Activated CD8-positive, alpha-beta T cell treated with anti-CD3 and anti-CD28 coated beads, Interleukin-2, amount 10 ng/mL, durations not matched to agents 7 days and 5 days (primary cell): Measurements from ENCODE around the gene HSD17B8. TPM values are rescaled to one million over a fixed set of nuclear protein-coding genes. Genes with fewer than 3 reads are reported as not detected.
A peak's percentile ranks its signal among the peaks of the same experiment; 100 is the strongest.

Experiments
- ATAC-seq: fragments of 150-1000 bp; cut with Tn5 transposase; one replicate; pipeline ENCODE4 v1.10.0; 2021; ENCODE audit warnings: moderate library complexity
- CTCF ChIA-PET: fragments of 350-600 bp; sonication (Branson Sonifier 250); formaldehyde crosslinking; loops from one replicate; lab custom pipeline; 2021; ENCODE audit warnings: antibody characterized with exemption; lab: Charles Lee
- POLR2A ChIA-PET: fragments of 350-600 bp; sonication (Branson Sonifier 250); formaldehyde crosslinking; loops from one replicate; lab custom pipeline; 2021; ENCODE audit warnings: antibody characterized with exemption; lab: Charles Lee
- DNase-seq: peaks from one replicate; pipeline ENCODE4 v3.0.0-alpha.2; 2020
- H3K27ac Mint-ChIP-seq: one replicate; pipeline ENCODE4 v1.8.0; 2021; ENCODE audit warnings: mild to moderate bottlenecking, mixed read lengths
- H3K27me3 Mint-ChIP-seq: one replicate; pipeline ENCODE4 v1.8.0; 2021; ENCODE audit warnings: low read depth, mixed read lengths
- H3K36me3 Mint-ChIP-seq: one replicate; pipeline ENCODE4 v1.8.0; 2021; ENCODE audit warnings: low read depth, mixed read lengths
- H3K4me1 Mint-ChIP-seq: one replicate; pipeline ENCODE4 v1.8.0; 2021; ENCODE audit warnings: low read depth, mixed read lengths
- H3K4me3 Mint-ChIP-seq: one replicate; pipeline ENCODE4 v1.8.0; 2021; ENCODE audit warnings: mild to moderate bottlenecking, mixed read lengths
- H3K9me3 Mint-ChIP-seq: one replicate; pipeline ENCODE4 v1.8.0; 2022; ENCODE audit warnings: mixed read lengths; ENCODE audit not compliant: insufficient read depth
- total RNA-seq, 2 experiments: library from RNA; stranded (reverse); gene quantifications; one replicate each; pipeline ENCODE4 v1.2.3, GENCODE V29; 2021

HSD17B8 gene
- total RNA-seq, 2 experiments from 2014 or later = 13.9 to 14.1 TPM

GRCh38 chr6:33236328-33236727 lies 31.9 kb downstream of the HSD17B8 start:
- H3K27me3 Mint-ChIP-seq = peaks cover 22% of the 10 kb centered on the region
- ATAC-seq (no peak), DNase-seq (no peak)
- H3K9me3 Mint-ChIP-seq = no peaks in the 10 kb centered on the region
- no peak overlapping the region for H3K4me3 Mint-ChIP-seq
- ChIA-PET CTCF (interaction anchor here (1.1 to 3.9 kb wide), 4 partner anchors 12 to 113 kb away, joined by 3 to 20 read pairs (median 4); no protein-coding TSS in a partner anchor), POLR2A (no interaction called here)
- H3K4me1 Mint-ChIP-seq = peaks cover 3% of the 10 kb centered on the region
- H3K36me3 Mint-ChIP-seq = no peaks in the 10 kb centered on the region
- no peak overlapping the region for H3K27ac Mint-ChIP-seq

DNA sequence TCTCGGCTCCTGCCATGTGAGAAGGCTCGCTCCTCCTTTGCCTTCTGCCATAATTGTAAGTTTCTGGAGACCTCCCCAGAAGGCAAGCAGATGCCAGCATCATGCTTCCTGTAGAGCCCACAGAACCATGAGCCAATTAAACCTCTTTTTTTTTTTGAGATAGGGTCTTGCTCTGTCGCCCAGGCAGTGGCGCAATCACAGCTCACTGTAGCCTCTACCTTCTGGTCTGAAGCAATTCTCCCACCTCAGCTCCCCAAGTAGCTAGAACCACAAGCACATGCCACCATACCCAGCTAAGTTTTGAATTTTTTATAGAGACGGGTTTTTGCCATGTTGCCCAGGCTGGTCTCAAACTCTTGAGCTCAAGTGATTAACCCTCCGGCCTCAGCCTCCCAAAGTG lies 32.4 kb downstream of the HSD17B8 start:
- no peaks in the 10 kb centered on the region for H3K36me3 Mint-ChIP-seq
- POLR2A ChIA-PET = no interaction called here
- peaks cover 19% of the 10 kb centered on the region for H3K27me3 Mint-ChIP-seq
- H3K27ac Mint-ChIP-seq = no peak overlapping the region
- no peaks in the 10 kb centered on the region for H3K9me3 Mint-ChIP-seq
- H3K4me1 Mint-ChIP-seq = peaks cover 5% of the 10 kb centered on the region
- H3K4me3 Mint-ChIP-seq = no peak overlapping the region
- CTCF ChIA-PET = interaction anchor here (1.1 to 3.9 kb wide), 3 partner anchors 12 to 113 kb away, joined by 3 to 20 read pairs (median 3); no protein-coding TSS in a partner anchor
- ATAC-seq (no peak), DNase-seq (no peak)

DNA sequence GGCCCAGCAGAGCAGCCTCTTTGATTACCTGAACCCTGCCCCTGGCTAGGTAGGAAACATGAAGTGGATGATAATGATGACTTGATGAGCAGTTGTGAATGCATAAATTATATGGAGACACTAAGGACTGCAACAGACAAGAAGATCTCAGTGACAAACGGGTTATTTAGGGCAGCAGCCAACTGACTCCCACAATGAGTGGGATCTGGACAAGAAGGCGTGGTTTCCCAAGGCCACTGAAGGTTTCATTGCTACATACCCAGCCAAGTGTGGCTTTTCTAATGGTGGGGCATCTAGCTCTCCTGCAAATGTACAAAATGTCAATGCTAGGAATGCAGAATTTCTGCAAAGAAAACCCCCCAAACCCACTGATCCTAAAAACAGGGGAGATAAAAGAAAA lies 33.3 kb downstream of the HSD17B8 start:
- CTCF ChIA-PET = interaction anchor here (1.2 to 3.8 kb wide), 3 partner anchors 11 to 88 kb away, joined by 3 to 17 read pairs (median 3); no protein-coding TSS in a partner anchor
- Mint-ChIP-seq H3K4me3 (no peak overlapping the region), H3K36me3 (no peaks in the 10 kb centered on the region), H3K27me3 (peaks cover 16% of the 10 kb centered on the region), H3K27ac (no peak overlapping the region), H3K9me3 (no peaks in the 10 kb centered on the region), H3K4me1 (peaks cover 10% of the 10 kb centered on the region)
- DNase-seq (no peak), ATAC-seq (no peak)
- POLR2A ChIA-PET = interaction anchor here (0.6 kb wide), 1 partner anchor 160 kb away, joined by 3 read pairs; no protein-coding TSS in a partner anchor

GRCh38 chr6:33241968-33242367 lies 37.5 kb downstream of the HSD17B8 start:
- peaks cover 12% of the 10 kb centered on the region for H3K4me1 Mint-ChIP-seq
- peaks cover 7% of the 10 kb centered on the region for H3K27me3 Mint-ChIP-seq
- no peak overlapping the region for H3K27ac Mint-ChIP-seq
- no peak for DNase-seq
- no peaks in the 10 kb centered on the region for H3K36me3 Mint-ChIP-seq
- H3K4me3 Mint-ChIP-seq = peak overlapping the region; percentile 41
- no peaks in the 10 kb centered on the region for H3K9me3 Mint-ChIP-seq
- ChIA-PET CTCF (no interaction called here), POLR2A (no interaction called here)
- ATAC-seq = peak; percentile 73

GRCh38 chr6:33243476-33243875 lies 39.0 kb downstream of the HSD17B8 start:
- DNase-seq = no peak
- H3K27me3 Mint-ChIP-seq = peaks cover 7% of the 10 kb centered on the region
- no peak overlapping the region for H3K4me3 Mint-ChIP-seq
- peaks cover 17% of the 10 kb centered on the region for H3K4me1 Mint-ChIP-seq
- H3K36me3 Mint-ChIP-seq = no peaks in the 10 kb centered on the region
- ATAC-seq = no peak
- CTCF ChIA-PET = no interaction called here
- H3K27ac Mint-ChIP-seq = no peak overlapping the region
- POLR2A ChIA-PET = no interaction called here
- no peaks in the 10 kb centered on the region for H3K9me3 Mint-ChIP-seq

- Mint-ChIP-seq H3K4me1 (peaks cover 39% of the 10 kb centered on the region), H3K27ac (peak overlapping the region; percentile 92), H3K27me3 (peaks cover 7% of the 10 kb centered on the region), H3K9me3 (no peaks in the 10 kb centered on the region), H3K4me3 (peak overlapping the region; percentile 88), H3K36me3 (peaks cover 28% of the 10 kb centered on the region)
- ATAC-seq = peak; percentile 44
- POLR2A ChIA-PET = interaction anchor here (0.9 to 2.7 kb wide), 14 partner anchors 10 to 519 kb away, joined by 3 to 30 read pairs (median 6); partner anchors contain the start of genes B3GALT4, HLA-DPB1, HSD17B8 and RING1
- CTCF ChIA-PET = interaction anchor here (0.6 to 6.4 kb wide), 47 partner anchors 9 to 380 kb away, joined by 3 to 135 read pairs (median 6); partner anchors contain the start of genes CUTA, HLA-DPA1, HSD17B8 and RING1
- peak; percentile 95 for DNase-seq
These were observed 43.7 kb downstream of the HSD17B8 start for GRCh38 chr6:33247977-33248642.

- H3K27ac Mint-ChIP-seq = peak overlapping the region; percentile 92
- peaks cover 4% of the 10 kb centered on the region for H3K27me3 Mint-ChIP-seq
- peak overlapping the region; percentile 88 for H3K4me3 Mint-ChIP-seq
- no peaks in the 10 kb centered on the region for H3K9me3 Mint-ChIP-seq
- DNase-seq (no peak), ATAC-seq (peak; percentile 18)
- H3K4me1 Mint-ChIP-seq = peaks cover 37% of the 10 kb centered on the region
- ChIA-PET POLR2A (interaction anchor here (0.9 to 2.7 kb wide), 14 partner anchors 9 to 518 kb away, joined by 3 to 30 read pairs (median 6); partner anchors contain the start of genes B3GALT4, HLA-DPB1, HSD17B8 and RING1), CTCF (interaction anchor here (0.8 to 6.4 kb wide), 48 partner anchors 10 to 380 kb away, joined by 3 to 135 read pairs (median 6); partner anchors contain the start of genes B3GALT4, CUTA, HLA-DPA1 and HSD17B8)
- peaks cover 28% of the 10 kb centered on the region for H3K36me3 Mint-ChIP-seq
These were observed 44.1 kb downstream of the HSD17B8 start for GRCh38 chr6:33248643-33248931.

- peak; percentile 98 for DNase-seq
- ChIA-PET POLR2A (interaction anchor here (0.6 to 2.7 kb wide), 25 partner anchors 9 to 518 kb away, joined by 3 to 30 read pairs (median 4); partner anchors contain the start of genes B3GALT4, HLA-DPB1, HSD17B8 and RING1), CTCF (interaction anchor here (0.7 to 6.4 kb wide), 47 partner anchors 9 to 381 kb away, joined by 3 to 135 read pairs (median 7); partner anchors contain the start of genes B3GALT4, CUTA, HLA-DPA1 and HSD17B8)
- Mint-ChIP-seq H3K36me3 (peaks cover 28% of the 10 kb centered on the region), H3K27ac (peak overlapping the region; percentile 92), H3K9me3 (no peaks in the 10 kb centered on the region), H3K4me3 (peak overlapping the region; percentile 88), H3K27me3 (peaks cover 3% of the 10 kb centered on the region), H3K4me1 (peaks cover 37% of the 10 kb centered on the region)
- ATAC-seq = peak; percentile 95
These were observed 44.7 kb downstream of the HSD17B8 start for GRCh38 chr6:33248932-33249731.

GRCh38 chr6:33249732-33250630 lies 45.5 kb downstream of the HSD17B8 start:
- Mint-ChIP-seq H3K4me3 (peak overlapping the region; percentile 88), H3K36me3 (peaks cover 31% of the 10 kb centered on the region), H3K4me1 (peaks cover 37% of the 10 kb centered on the region), H3K9me3 (no peaks in the 10 kb centered on the region), H3K27me3 (peaks cover 3% of the 10 kb centered on the region), H3K27ac (peak overlapping the region; percentile 92)
- no peak for DNase-seq
- no peak for ATAC-seq
- ChIA-PET POLR2A (interaction anchor here (0.6 to 2.7 kb wide), 16 partner anchors 21 to 461 kb away, joined by 3 to 30 read pairs (median 4); partner anchors contain the start of genes B3GALT4, HSD17B8, RPS18 and VPS52), CTCF (interaction anchor here (0.7 to 6.4 kb wide), 29 partner anchors 8 to 381 kb away, joined by 3 to 135 read pairs (median 9); partner anchors contain the start of genes B3GALT4, HLA-DPA1, HSD17B8 and PFDN6)

GRCh38 chr6:33250731-33251130 lies 46.3 kb downstream of the HSD17B8 start:
- Mint-ChIP-seq H3K4me3 (peak overlapping the region; percentile 88), H3K4me1 (peaks cover 37% of the 10 kb centered on the region), H3K27me3 (peaks cover 3% of the 10 kb centered on the region), H3K36me3 (peaks cover 33% of the 10 kb centered on the region), H3K27ac (peak overlapping the region; percentile 92), H3K9me3 (no peaks in the 10 kb centered on the region)
- DNase-seq (no peak), ATAC-seq (no peak)
- POLR2A ChIA-PET = interaction anchor here (0.6 to 0.9 kb wide), 2 partner anchors 21 to 27 kb away, joined by 5 to 6 read pairs; partner anchors contain the start of genes B3GALT4, RPS18 and VPS52
- CTCF ChIA-PET = interaction anchor here (1.4 to 6.4 kb wide), 8 partner anchors 21 to 131 kb away, joined by 3 to 135 read pairs (median 18); partner anchors contain the start of genes B3GALT4, PFDN6, RING1 and RPS18
